NOMO-1 treated with dmso at 0.1 percent for 144 hours (cell line): ENCODE data around the gene B4GALNT3.

Source experiments
- DNase-seq: peaks from one replicate; lab custom pipeline; 2025; ENCODE audit not compliant: unreplicated experiment; lab: John Stamatoyannopoulos, UW

B4GALNT3 gene

GRCh38 chr12:591167-592023 is 131.7 kb downstream of the B4GALNT3 start:
- no peak for DNase-seq

GRCh38 chr12:592024-592505 is 132.3 kb downstream of the B4GALNT3 start:
- DNase-seq = no peak

- DNase-seq = no peak
Observed at GRCh38 chr12:593396-594270, 133.9 kb downstream of the B4GALNT3 start.

- no peak for DNase-seq
Observed at GRCh38 chr12:597926-598568, 138.3 kb downstream of the B4GALNT3 start.

- DNase-seq = no peak
Observed at GRCh38 chr12:599756-600155, 140.0 kb downstream of the B4GALNT3 start.

GRCh38 chr12:601976-602699 is 142.4 kb downstream of the B4GALNT3 start:
- DNase-seq = no peak

GRCh38 chr12:602700-603068 is 142.9 kb downstream of the B4GALNT3 start:
- DNase-seq = no peak

- no peak for DNase-seq
Observed at GRCh38 chr12:604956-605355, 145.2 kb downstream of the B4GALNT3 start.

GRCh38 chr12:607541-608001 is 147.8 kb downstream of the B4GALNT3 start:
- no peak for DNase-seq

- DNase-seq = no peak
Observed at GRCh38 chr12:608413-608812, 148.7 kb downstream of the B4GALNT3 start.

GRCh38 chr12:608921-609320 is 149.2 kb downstream of the B4GALNT3 start:
- no peak for DNase-seq

- no peak for DNase-seq
Observed at GRCh38 chr12:611721-612120, 152.0 kb downstream of the B4GALNT3 start.

- no peak for DNase-seq
Observed at GRCh38 chr12:612293-612692, 152.6 kb downstream of the B4GALNT3 start.

- DNase-seq = no peak
Observed at GRCh38 chr12:612886-613285, 153.1 kb downstream of the B4GALNT3 start.
